Activated gamma-delta T cell treated with anti-CD3 and anti-CD28 coated beads, Interleukin-2, amount 50 U/mL, for 16 hours (primary cell): ENCODE results near the gene COTL1.
"Not testable (repeated sequence)": the region's sequence is repeated elsewhere in the genome, so short reads cannot be mapped to it uniquely, and the experiment has no call there.

Experiments used
- DNase-seq: peaks from one replicate; pipeline ENCODE4 v3.0.0-alpha.2; 2020; ENCODE audit warnings: low read depth

The COTL1 gene

GRCh38 chr16:84569382-84569987 is 48.4 kb downstream of the COTL1 start:
- DNase-seq, result no peak

GRCh38 chr16:84568066-84568465 is 49.8 kb downstream of the COTL1 start:
- no peak for DNase-seq

- DNase-seq, result no peak
These were observed 50.5 kb downstream of the COTL1 start for GRCh38 chr16:84567286-84567962.

- DNase-seq, result no peak
These were observed 51.2 kb downstream of the COTL1 start for GRCh38 chr16:84566545-84567257.

- no peak for DNase-seq
These were observed 52.0 kb downstream of the COTL1 start for GRCh38 chr16:84565669-84566495.

- no peak for DNase-seq
These were observed 54.0 kb downstream of the COTL1 start for GRCh38 chr16:84563786-84564420.

GRCh38 chr16:84563064-84563715 is 54.7 kb downstream of the COTL1 start:
- DNase-seq, result no peak

- DNase-seq, result no peak
These were observed 55.6 kb downstream of the COTL1 start for GRCh38 chr16:84562174-84562815.

GRCh38 chr16:84561291-84561690 is 56.6 kb downstream of the COTL1 start:
- no peak for DNase-seq

GRCh38 chr16:84560269-84560668 is 57.6 kb downstream of the COTL1 start:
- DNase-seq, result no peak

- DNase-seq, result no peak
These were observed 58.5 kb downstream of the COTL1 start for GRCh38 chr16:84559311-84559932.

- not testable (repeated sequence) for DNase-seq
These were observed 59.0 kb downstream of the COTL1 start for GRCh38 chr16:84558850-84559249.

- no peak for DNase-seq
These were observed 60.4 kb downstream of the COTL1 start for GRCh38 chr16:84557504-84557903.

- no peak for DNase-seq
These were observed 60.8 kb downstream of the COTL1 start for GRCh38 chr16:84557059-84557458.

GRCh38 chr16:84555418-84556196 is 62.3 kb downstream of the COTL1 start:
- DNase-seq, result no peak

GRCh38 chr16:84554627-84555328 is 63.1 kb downstream of the COTL1 start:
- no peak for DNase-seq

- no peak for DNase-seq
These were observed 63.9 kb downstream of the COTL1 start for GRCh38 chr16:84553873-84554399.

- DNase-seq, result no peak
These were observed 65.7 kb downstream of the COTL1 start for GRCh38 chr16:84552135-84552534.

- DNase-seq, result no peak
These were observed 67.8 kb downstream of the COTL1 start for GRCh38 chr16:84550096-84550495.
